Measurements from ENCODE around the gene WDR77.

DNA sequence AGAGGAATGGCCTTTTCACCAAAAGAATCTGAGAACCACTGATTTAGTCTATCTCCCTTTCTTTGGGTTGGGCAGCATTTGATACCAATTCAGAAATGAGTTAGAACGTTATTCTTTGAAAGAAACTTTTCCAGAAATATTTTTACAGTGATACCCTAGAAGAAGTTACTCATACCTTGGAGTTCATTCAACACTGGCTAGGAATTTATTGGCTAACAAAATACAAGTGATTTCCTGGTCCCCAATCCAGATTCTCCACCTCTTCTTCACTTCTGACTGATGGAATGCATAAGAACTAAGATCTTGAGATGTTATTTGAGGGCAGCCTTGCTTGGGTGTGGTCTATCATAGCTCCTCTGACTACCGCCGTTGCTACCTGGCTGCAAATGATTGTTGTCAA lies 34.1 kb upstream of the WDR77 start:
- TF ChIP-seq EP300 (IDR thresholded peaks at IDR 0.05) (no peak), POLR2A (IDR thresholded peaks at IDR 0.05) (no peak)
- TF ChIP-seq, protein P1, sequence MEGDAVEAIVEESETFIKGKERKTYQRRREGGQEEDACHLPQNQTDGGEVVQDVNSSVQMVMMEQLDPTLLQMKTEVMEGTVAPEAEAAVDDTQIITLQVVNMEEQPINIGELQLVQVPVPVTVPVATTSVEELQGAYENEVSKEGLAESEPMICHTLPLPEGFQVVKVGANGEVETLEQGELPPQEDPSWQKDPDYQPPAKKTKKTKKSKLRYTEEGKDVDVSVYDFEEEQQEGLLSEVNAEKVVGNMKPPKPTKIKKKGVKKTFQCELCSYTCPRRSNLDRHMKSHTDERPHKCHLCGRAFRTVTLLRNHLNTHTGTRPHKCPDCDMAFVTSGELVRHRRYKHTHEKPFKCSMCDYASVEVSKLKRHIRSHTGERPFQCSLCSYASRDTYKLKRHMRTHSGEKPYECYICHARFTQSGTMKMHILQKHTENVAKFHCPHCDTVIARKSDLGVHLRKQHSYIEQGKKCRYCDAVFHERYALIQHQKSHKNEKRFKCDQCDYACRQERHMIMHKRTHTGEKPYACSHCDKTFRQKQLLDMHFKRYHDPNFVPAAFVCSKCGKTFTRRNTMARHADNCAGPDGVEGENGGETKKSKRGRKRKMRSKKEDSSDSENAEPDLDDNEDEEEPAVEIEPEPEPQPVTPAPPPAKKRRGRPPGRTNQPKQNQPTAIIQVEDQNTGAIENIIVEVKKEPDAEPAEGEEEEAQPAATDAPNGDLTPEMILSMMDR (IDR thresholded peaks at IDR 0.05): no peak
